Measurements from ENCODE around the gene ZNF593.

- TF ChIP-seq ELF4 (IDR thresholded peaks at IDR 0.05), result no peak
- no peak for TF ChIP-seq SP1 (IDR thresholded peaks at IDR 0.05)
- no peak for TF ChIP-seq ARNT (IDR thresholded peaks at IDR 0.05)
- no peak for TF ChIP-seq ZNF384 (IDR thresholded peaks at IDR 0.05)
These were observed 37.4 kb upstream of the ZNF593 start for GRCh38 chr1:26132128-26132833.

Measured in HEK293T (cell line).